Hindlimb muscle (tissue), 1 donor: ENCODE results near the gene SLC25A10. TPM values are rescaled to one million over a fixed set of nuclear protein-coding genes. Genes with fewer than 3 reads are reported as not detected.
A peak's percentile ranks its signal among the peaks of the same experiment; 100 is the strongest.
"Not testable (repeated sequence)": the region's sequence is repeated elsewhere in the genome, so short reads cannot be mapped to it uniquely, and the experiment has no call there.

Source experiments
- DNase-seq: peaks from one replicate; pipeline ENCODE4 v3.0.0-alpha.2; 2013
- polyA plus RNA-seq: library from polyadenylated mRNA; unstranded; fragments of 120-200 nt; gene quantifications from one replicate; pipeline ENCODE4 v1.2.1, GENCODE V29; 2013; ENCODE audit not compliant: insufficient read length

SLC25A10 gene
- polyA plus RNA-seq, 1 donor: 5.3 TPM

DNA sequence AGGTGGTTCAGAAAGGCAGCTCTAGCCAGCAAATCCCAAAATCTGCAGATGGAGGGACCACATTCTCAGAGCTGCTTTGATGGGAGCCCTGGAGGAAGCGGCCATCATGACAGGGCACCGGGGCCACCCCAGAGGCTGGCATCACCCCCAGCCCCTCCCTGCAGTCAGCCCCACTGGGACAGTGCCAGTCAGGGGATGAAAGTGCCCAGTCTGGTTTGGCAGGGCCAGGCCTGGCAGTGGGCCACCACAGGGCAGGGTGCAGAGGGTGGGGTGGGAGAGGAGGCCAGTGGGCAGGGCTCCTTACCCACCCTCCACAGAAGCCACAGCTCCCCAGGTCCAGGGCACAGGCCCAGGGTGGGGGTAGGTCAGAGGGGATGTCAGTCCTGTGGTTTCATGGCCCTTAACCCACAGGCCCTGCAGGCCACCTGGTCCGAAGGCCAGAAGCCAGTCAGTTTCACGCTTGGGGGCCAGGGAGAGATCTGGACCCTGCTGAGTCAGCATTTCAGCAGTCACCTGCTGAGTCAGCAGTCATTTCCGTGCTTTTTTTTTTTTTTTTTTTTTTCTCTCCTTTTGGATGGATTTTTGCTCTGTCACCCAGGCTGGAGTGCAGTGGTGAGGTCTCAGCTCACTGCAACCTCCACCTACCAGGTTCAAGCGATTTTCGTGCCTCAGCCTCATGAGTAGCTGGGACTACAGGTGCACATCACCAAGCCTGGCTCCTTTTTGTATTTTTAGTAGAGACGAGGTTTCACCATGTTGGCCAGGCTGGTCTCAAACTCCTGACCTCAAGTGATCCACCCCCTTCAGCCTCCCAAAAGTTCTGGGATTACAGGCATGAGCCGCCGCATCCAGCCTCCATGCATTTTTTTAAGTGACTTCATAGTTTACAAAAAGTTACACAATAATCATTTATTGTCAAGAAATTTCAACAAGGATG, 10.4 kb downstream of the SLC25A10 start:
- DNase-seq: no peak

DNA sequence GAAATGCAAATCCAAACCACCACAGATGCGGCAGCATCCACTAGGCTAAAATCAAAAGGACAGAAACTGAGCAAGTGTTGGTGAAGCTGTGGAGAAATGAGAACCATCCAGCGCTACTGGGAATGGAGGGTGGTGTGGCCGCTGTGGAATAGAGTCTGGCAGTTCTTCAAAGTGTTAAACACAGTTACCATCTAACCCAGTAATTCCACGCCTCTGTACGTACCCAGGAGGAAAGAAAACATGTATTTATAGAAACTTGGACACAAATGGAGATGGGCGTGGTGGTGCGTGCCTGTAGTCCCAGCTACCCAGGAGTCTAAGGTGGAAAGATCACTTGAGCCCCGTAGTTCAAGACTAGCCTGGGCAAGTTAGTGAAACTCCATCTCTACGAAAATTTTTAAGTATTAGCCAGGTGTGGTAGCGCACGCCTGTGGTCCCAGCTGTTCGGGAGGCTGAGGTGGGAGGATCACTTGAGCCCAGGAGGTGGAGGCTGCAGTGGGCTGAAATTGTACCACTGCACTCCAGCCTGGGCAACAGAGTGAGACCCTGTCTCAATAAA, 11.6 kb downstream of the SLC25A10 start:
- DNase-seq: no peak

GRCh38 chr17:81725439-81725838, 13.4 kb downstream of the SLC25A10 start:
- DNase-seq: no peak

DNA sequence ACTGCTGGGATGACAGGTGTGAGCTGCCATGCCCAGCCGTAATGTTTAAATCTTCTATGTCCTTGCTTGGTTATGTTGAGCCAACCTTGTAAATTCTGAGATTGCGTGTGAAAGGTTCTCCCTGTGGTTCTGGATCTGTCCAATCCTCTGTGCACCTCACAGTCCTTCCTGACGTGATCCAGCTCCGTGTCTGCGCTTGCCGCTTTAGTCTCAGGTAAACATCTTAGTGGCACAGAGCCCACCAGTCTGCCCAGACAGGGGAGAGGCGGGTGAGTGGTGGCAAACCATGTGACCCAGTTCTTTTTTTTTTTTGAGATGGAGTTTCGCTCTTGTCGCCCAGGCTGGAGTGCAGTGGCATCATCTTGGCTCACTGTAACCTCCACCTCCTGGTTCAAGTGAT, 13.9 kb downstream of the SLC25A10 start:
- no peak for DNase-seq

GRCh38 chr17:81727324-81728031, 15.4 kb downstream of the SLC25A10 start:
- no peak for DNase-seq

DNA sequence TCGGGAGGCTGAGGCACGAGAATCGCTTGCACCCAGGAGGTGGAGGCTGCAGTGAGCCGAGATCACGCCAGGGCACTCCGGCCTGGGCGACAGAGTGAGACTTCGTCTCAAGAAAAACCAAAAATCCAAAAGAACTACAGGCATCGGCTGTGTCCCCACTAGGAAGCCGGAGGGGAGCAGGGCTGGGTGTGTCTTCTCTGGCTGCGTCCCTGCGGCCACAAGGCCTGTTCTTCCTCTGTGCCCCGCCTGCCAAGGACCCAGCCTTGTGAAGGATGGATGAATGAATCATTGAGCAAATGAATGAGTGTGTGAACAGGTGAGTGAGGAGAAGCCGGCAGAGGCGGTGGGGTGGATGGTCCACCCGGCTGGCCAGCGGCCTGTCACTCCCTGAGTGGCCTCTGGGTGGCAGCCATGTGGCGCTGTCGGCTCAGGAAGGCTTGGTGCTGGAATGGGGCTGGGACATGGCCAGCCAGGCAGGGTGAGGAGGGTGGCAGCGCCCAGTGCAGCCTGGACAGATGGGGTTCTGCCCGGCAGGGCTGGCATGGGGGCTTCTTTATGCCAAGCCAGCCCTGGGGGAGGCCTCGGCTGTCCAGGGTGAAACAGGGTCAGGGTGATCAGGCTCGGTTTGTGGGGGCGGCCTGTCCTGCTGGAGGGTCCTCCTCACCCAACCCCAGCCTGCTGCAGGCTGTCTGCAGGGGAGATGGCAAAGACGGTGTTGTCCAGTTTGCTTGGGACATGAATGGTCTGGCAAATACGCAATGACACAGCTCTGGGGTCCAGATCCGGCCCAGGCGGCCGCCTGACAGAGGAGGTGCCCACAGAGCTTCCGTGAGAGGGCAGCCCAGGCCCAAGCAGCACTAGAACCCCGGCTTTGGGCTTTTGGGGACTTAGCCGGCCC, 21.7 kb downstream of the SLC25A10 start:
- peak; percentile 65 for DNase-seq

GRCh38 chr17:81734405-81735263, 22.6 kb downstream of the SLC25A10 start:
- no peak for DNase-seq

- DNase-seq: no peak
Measured at GRCh38 chr17:81735264-81736102, 23.4 kb downstream of the SLC25A10 start.

GRCh38 chr17:81737947-81738800, 26.1 kb downstream of the SLC25A10 start:
- DNase-seq: no peak

DNA sequence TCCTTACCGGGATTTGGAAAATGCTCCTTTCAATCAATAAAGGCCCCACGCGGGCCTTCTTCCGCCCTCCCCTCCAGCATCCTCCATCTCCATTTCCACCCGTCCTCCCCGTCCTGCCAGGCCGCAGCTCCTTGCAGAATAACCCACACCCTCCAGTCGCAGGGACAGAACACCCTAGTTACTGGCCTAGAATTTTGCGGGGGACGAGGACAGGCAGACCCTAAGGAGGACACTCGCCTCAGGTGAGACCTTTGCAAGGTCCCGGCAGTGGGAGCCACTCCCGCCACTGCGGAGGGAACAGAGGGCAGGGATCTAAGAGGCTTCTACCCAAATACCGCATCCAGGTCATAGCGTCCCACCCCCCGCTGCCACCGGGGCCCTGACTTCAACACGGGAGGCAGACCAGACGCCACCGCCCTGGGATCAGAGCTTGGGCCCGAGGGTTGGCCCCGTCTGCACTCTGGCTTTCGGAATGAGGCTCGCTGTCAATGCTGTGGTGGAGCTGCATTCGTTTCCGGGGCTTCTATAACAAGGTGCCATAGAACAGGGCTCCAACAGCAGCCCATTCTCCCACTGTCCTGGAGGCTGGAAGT, 26.8 kb downstream of the SLC25A10 start:
- no peak for DNase-seq

DNA sequence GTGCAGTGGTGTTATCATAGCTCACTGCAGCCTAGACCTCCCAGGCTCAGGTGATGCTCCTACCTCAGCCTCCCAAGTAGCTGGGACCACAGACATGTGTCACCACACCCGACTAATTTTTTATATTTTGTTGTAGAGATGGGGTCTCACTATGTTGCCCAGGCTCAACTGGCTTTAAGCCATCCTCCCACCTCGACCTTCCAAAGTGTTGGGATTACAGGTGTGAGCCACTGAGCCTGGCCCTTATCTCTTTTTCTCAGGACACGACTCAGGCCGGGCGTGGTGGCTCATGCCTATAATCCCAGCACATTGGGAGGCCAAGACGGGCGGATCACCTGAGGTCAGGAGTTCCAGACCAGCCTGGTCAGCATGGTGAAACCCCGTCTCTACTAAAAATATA, 27.5 kb downstream of the SLC25A10 start:
- DNase-seq: not testable (repeated sequence)

DNA sequence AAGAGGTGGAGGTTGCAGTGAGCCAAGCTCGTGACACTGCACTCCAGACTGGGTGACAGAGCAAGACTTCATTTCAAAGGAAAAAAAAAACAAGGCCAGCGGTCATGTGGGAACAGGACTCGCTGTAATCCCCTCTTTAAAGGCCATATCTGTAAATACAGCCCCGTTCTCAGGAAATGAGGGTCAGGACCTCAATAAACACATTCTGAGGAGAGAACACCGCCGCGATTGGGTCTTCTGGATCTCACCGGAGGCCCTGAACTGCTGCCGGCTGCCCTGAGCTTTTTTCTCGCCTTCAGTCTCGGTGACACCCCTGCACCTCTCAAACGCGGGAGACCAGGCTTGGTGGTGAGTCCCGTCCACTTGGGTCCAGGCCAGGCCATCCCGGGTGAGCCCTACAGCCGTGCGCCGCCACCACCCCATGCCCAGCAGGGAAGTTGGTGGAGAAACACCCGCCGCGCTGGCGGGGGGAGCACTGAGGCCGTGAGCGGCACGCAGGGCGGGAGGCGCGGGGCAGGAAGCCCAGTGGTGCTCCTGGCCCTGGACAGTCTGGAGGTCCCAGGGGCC, 28.4 kb downstream of the SLC25A10 start:
- no peak for DNase-seq

GRCh38 chr17:81741049-81741593, 29.0 kb downstream of the SLC25A10 start:
- no peak for DNase-seq

DNA sequence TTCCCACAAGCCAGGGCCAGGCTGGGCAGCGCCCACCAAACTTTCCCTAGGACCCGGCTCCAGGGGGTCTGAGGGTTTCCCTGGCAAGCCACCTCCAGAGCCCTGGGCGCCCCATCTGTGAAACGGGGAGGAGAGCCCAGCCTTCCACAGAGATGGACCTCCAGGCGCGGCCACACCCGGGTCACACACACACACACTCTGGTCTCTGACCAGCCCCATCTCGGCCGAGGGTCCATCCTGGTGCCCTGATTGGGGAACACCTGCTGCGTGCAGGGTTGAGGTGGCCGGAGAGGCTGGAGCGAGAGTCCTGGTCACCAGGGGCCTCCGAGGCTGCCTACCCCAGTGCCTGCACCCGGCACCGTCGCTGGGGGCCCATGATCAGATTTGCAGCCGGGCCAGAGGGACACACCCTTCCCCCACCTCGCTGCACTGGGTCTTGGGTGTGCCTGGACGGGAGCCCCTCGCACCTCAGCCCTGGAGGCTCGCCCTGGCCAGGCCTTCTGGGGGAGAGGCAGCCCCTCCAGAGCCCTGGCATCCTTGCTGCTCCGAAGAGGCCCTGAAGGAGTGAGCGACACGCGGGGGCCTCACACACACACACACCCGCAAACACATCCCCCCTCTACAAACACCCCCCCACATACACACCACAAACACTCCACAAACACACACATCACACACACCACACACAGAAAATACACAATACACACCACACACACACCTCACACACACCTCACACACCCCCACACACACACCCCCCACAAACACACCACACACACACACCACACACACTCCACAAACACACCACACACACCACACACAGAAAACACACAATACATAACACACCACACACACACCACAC, 29.7 kb downstream of the SLC25A10 start:
- DNase-seq: no peak
